ENCODE measurements around the gene DDX31. TPM values are rescaled to one million over a fixed set of nuclear protein-coding genes. Genes with fewer than 3 reads are reported as not detected.

DDX31 gene
- total and polyA plus RNA-seq, 2 donors (not counting 1 experiment from before 2014, with no cell fraction given): 16.4 to 22.7 TPM

GRCh38 chr9:132679946-132680625 is 10.3 kb upstream of the DDX31 start:
- ChIA-PET POLR2A (no interaction called here), CTCF (interaction anchor here (1.5 kb wide), 1 partner anchor 14 kb away, joined by 4 read pairs; no protein-coding TSS in a partner anchor)
- no CpG with 5 or more reads among the region's 3 CpGs for WGBS (ENCODE audit: insufficient coverage)
- H3K4me1 ChIP-seq (ENCODE audit: control insufficient read depth in 2 of 2, insufficient read depth in 2 of 2, low read length in 2 of 2): no peaks in the 10 kb centered on the region
- no peaks in the 10 kb centered on the region for H3K9me3 Mint-ChIP-seq (ENCODE audit: insufficient read depth)
- no peak overlapping the region for H3K27ac ChIP-seq (ENCODE audit: low read length in 2 of 2)
- H3K9me3 ChIP-seq (ENCODE audit: control extremely low read depth in 1 of 3, control insufficient read depth in 2 of 3, insufficient read depth in 1 of 3, low read length in 2 of 3): no peaks in the 10 kb centered on the region
- H3K36me3 ChIP-seq (replicated peaks in 1 of 2; ENCODE audit: control extremely low read depth in 1 of 2, control insufficient read depth in 1 of 2, extremely low read depth in 1 of 2, insufficient read depth in 2 of 2, low read length in 1 of 2): peaks cover 14 to 36% of the 10 kb centered on the region in 2 experiments
- intact Hi-C loops (cut with micrococcal nuclease): loop anchor here (10.0 kb wide), 1 partner anchor 225 kb away; no protein-coding TSS in a partner anchor
- ATAC-seq (ENCODE audit: low read depth) (no peak), DNase-seq (no peak)
- no peak overlapping the region for H3K27ac Mint-ChIP-seq
- no peak overlapping the region for H3K4me2 ChIP-seq (replicated peaks; ENCODE audit: low read depth, low read length, poor library complexity, severe bottlenecking)
- H3K4me1 Mint-ChIP-seq: peaks cover 10% of the 10 kb centered on the region
- H4K20me1 ChIP-seq (ENCODE audit: control insufficient read depth, insufficient read depth, low read length, poor library complexity, severe bottlenecking): peaks cover 26% of the 10 kb centered on the region
- H3K4me3 ChIP-seq (ENCODE audit: control extremely low read depth in 1 of 5, extremely low read depth in 1 of 5, insufficient read depth in 1 of 5, low read depth in 2 of 5, low read length in 4 of 5): no peak overlapping the region
- no peak overlapping the region for H2AFZ ChIP-seq (ENCODE audit: insufficient read depth, low read depth, low read length, poor library complexity, severe bottlenecking)
- H3K9ac ChIP-seq (ENCODE audit: low read length): no peak overlapping the region
- no peaks in the 10 kb centered on the region for H3K27me3 ChIP-seq (replicated peaks in 1 of 4; ENCODE audit: control extremely low read depth in 1 of 4, control insufficient read depth in 3 of 4, insufficient read depth in 4 of 4, low read length in 3 of 4)
- peaks cover 74% of the 10 kb centered on the region for H3K79me2 ChIP-seq (ENCODE audit: control insufficient read depth, insufficient read depth, low read length)
- TF ChIP-seq EZH2 (IDR thresholded peaks at IDR 0.05; ENCODE audit: borderline replicate concordance, insufficient read depth, low read depth, low read length, poor library complexity, severe bottlenecking) (no peak), CTCF (IDR thresholded peaks at IDR 0.05) (no peak)
- no peak overlapping the region for H3K4me3 Mint-ChIP-seq
- H3K27me3 Mint-ChIP-seq: no peaks in the 10 kb centered on the region

- Histone ChIP-seq H2AFZ (ENCODE audit: insufficient read depth, low read depth, low read length, poor library complexity, severe bottlenecking) (no peak overlapping the region), H3K79me2 (ENCODE audit: control insufficient read depth, insufficient read depth, low read length) (peaks cover 86% of the 10 kb centered on the region), H3K4me2 (replicated peaks; ENCODE audit: low read depth, low read length, poor library complexity, severe bottlenecking) (no peak overlapping the region), H4K20me1 (ENCODE audit: control insufficient read depth, insufficient read depth, low read length, poor library complexity, severe bottlenecking) (peaks cover 36% of the 10 kb centered on the region), H3K9ac (ENCODE audit: low read length) (no peak overlapping the region), H3K4me1 (ENCODE audit: control insufficient read depth in 2 of 2, insufficient read depth in 2 of 2, low read length in 2 of 2) (peaks cover 0 to 3% of the 10 kb centered on the region in 2 donors), H3K27me3 (replicated peaks in 1 of 4; ENCODE audit: control extremely low read depth in 1 of 4, control insufficient read depth in 3 of 4, insufficient read depth in 4 of 4, low read length in 3 of 4) (no peaks in the 10 kb centered on the region), H3K4me3 (ENCODE audit: control extremely low read depth in 1 of 5, extremely low read depth in 1 of 5, insufficient read depth in 1 of 5, low read depth in 2 of 5, low read length in 4 of 5) (no peak overlapping the region), H3K36me3 (replicated peaks in 1 of 2; ENCODE audit: control extremely low read depth in 1 of 2, control insufficient read depth in 1 of 2, extremely low read depth in 1 of 2, insufficient read depth in 2 of 2, low read length in 1 of 2) (peaks cover 6 to 23% of the 10 kb centered on the region in 2 experiments), H3K9me3 (ENCODE audit: control extremely low read depth in 1 of 3, control insufficient read depth in 2 of 3, insufficient read depth in 1 of 3, low read length in 2 of 3) (no peaks in the 10 kb centered on the region), H3K27ac (ENCODE audit: low read length in 2 of 2) (no peak overlapping the region)
- TF ChIP-seq CTCF (IDR thresholded peaks at IDR 0.05) (no peak), EZH2 (IDR thresholded peaks at IDR 0.05; ENCODE audit: borderline replicate concordance, insufficient read depth, low read depth, low read length, poor library complexity, severe bottlenecking) (no peak)
- Mint-ChIP-seq H3K4me1 (peaks cover 23% of the 10 kb centered on the region), H3K9me3 (ENCODE audit: insufficient read depth) (no peaks in the 10 kb centered on the region), H3K27me3 (no peaks in the 10 kb centered on the region), H3K27ac (no peak overlapping the region), H3K4me3 (no peak overlapping the region)
- DNase-seq (no peak), ATAC-seq (ENCODE audit: low read depth) (no peak)
- CTCF ChIA-PET: no interaction called here
- WGBS (ENCODE audit: insufficient coverage): 99% methylated on average over 8 of the region's 8 CpGs
- POLR2A ChIA-PET: interaction anchor here (0.6 kb wide), 1 partner anchor 600 kb away, joined by 3 read pairs; no protein-coding TSS in a partner anchor
- intact Hi-C loops (cut with micrococcal nuclease): loop anchor here (10.0 kb wide), 1 partner anchor 227 kb away; no protein-coding TSS in a partner anchor
Measured at GRCh38 chr9:132677976-132678375, 8.2 kb upstream of the DDX31 start.
